Peyer's patch (tissue), 4 donors: ENCODE measurements around the gene PDE4D.

Source experiments
- CTCF ChIP-seq, 6 experiments: fragments of 450-650 bp in 4 of 6; fragments of 200-600 bp in 2 of 6; sonication (generic) in 1 of 6; IDR thresholded peaks; one replicate each; pipeline ENCODE4 v1.5.1; 2017 to 2019; ENCODE audit warnings: antibody characterized with exemption in 6 of 6, mild to moderate bottlenecking in 3 of 6, moderate library complexity in 1 of 6
- POLR2A ChIP-seq, 2 donors: fragments of 450-650 bp; IDR thresholded peaks; one replicate each; pipeline ENCODE4 v1.5.1; 2017; ENCODE audit warnings: antibody characterized with exemption in 2 of 2, mild to moderate bottlenecking in 2 of 2, moderate library complexity in 2 of 2

GRCh38 chr5:59741599-59741998 is 151.9 kb downstream of the PDE4D start:
- TF ChIP-seq CTCF (IDR thresholded peaks at IDR 0.05) (no peak), POLR2A (IDR thresholded peaks at IDR 0.05) (no peak)
